Testis (tissue), 5 donors: ENCODE data around the gene CMTM2. TPM values are rescaled to one million over a fixed set of nuclear protein-coding genes. Genes with fewer than 3 reads are reported as not detected.

Experiments used
- DNase-seq: peaks from one replicate; pipeline ENCODE4 v3.0.0-alpha.2; 2019
- H3K27ac ChIP-seq, 2 donors: fragments of 200-600 bp; sonication (generic); one replicate each; pipeline ENCODE4 v1.5.1; 2019
- H3K27me3 ChIP-seq: fragments of 200-600 bp; sonication (generic); one replicate; pipeline ENCODE4 v1.5.1; 2019
- H3K36me3 ChIP-seq: fragments of 200-600 bp; sonication (generic); one replicate; pipeline ENCODE4 v1.5.1; 2017; ENCODE audit warnings: low read depth; ENCODE audit errors: missing control alignments
- H3K4me1 ChIP-seq: fragments of 200-600 bp; sonication (generic); one replicate; pipeline ENCODE4 v1.5.1; 2019
- H3K4me3 ChIP-seq, 2 donors: fragments of 200-600 bp; sonication (generic); one replicate each; pipeline ENCODE4 v1.5.1; 2017 to 2019
- H3K9me3 ChIP-seq: fragments of 200-600 bp; sonication (generic); one replicate; pipeline ENCODE4 v1.5.1; 2017
- CTCF ChIP-seq, 3 experiments: fragments of 450-650 bp in 2 of 3; fragments of 200-600 bp in 1 of 3; sonication (generic) in 1 of 3; IDR thresholded peaks; one replicate each; pipeline ENCODE4 v1.5.1; 2016 to 2019; ENCODE audit warnings: antibody characterized with exemption in 3 of 3, mild to moderate bottlenecking in 2 of 3, moderate library complexity in 1 of 3
- POLR2A ChIP-seq: fragments of 450-650 bp; IDR thresholded peaks from one replicate; pipeline ENCODE4 v1.6.1; 2017; ENCODE audit warnings: antibody characterized with exemption, mild to moderate bottlenecking, moderate library complexity
- WGBS, 2 donors: methylation state at CpG; one replicate each; pipeline ENCODE4 v1.1.5; 2018; 5-methylcytosine and 5-hydroxymethylcytosine counted together
- intact Hi-C: fragments of 100-400 bp; cut with DNase I; formaldehyde crosslinking; loops from one replicate; pipeline ENCODE4 v1.15.1; 2023; ENCODE audit warnings: low total_unique reads
- long read RNA-seq, 2 donors: transcript quantifications; one replicate each; lab custom pipeline, GENCODE V29; 2026
- polyA plus RNA-seq: library from polyadenylated mRNA; stranded (reverse); fragments of 350-450 nt; fragmentation: Illumina TruSeq; extraction: RNeasy Lipid Tissue Mini Kit (QIAGEN cat#74804); gene quantifications from one replicate; pipeline ENCODE4 v1.2.3, GENCODE V29; 2014; ENCODE audit warnings: low read depth, low replicate concordance; ENCODE audit not compliant: insufficient read depth
- total RNA-seq, 2 donors: library from RNA; depleted of rRNA; stranded (reverse); fragments of >200 nt; gene quantifications; one replicate each; pipeline ENCODE4 v1.2.3, GENCODE V29; 2016

Gene CMTM2
- total RNA-seq (100 to 1,000 TPM; 307 to 454 TPM), polyA plus RNA-seq (1,249 TPM)
- long read RNA-seq, donor 1, result 0 reads
- long read RNA-seq, donor 2, partial matches to known transcripts, result 0 of 1 reads
- long read RNA-seq, donor 2, other reads (novel, unspliced or antisense), result 0 of 1 reads

GRCh38 chr16:66578651-66579531 is at the start of gene CMTM2:
TSS of gene CMTM2 (plus strand) at chr16:66579463. CDS start at chr16:66579608, 145 bp downstream.
- TF ChIP-seq CTCF (IDR thresholded peaks at IDR 0.05) (no peak), POLR2A (no peak)
- Histone ChIP-seq H3K4me1 (peaks cover 6% of the 10 kb centered on the region), H3K9me3 (no peaks in the 10 kb centered on the region), H3K36me3 (no peaks in the 10 kb centered on the region), H3K27ac (no peak within 1 kb of the TSS), H3K4me3 (peak within 1 kb of the TSS in 1 of 2 donors; percentile 24), H3K27me3 (no peaks in the 10 kb centered on the region)
- intact Hi-C loops, result no loop called here
- no peak for DNase-seq
- 21 to 47% methylated on average over 26 to 72 of the region's 77 CpGs for WGBS, 2 donors

GRCh38 chr16:66529475-66529874 is 49.8 kb upstream of the CMTM2 start:
- H3K4me3 ChIP-seq, result no peak overlapping the region
- intact Hi-C loops, result no loop called here
- no peak for DNase-seq
- WGBS, 2 donors, result 82 to 95% methylated on average over 6 of the region's 6 CpGs
- TF ChIP-seq CTCF (IDR thresholded peaks at IDR 0.05), result no peak
- no peak for TF ChIP-seq POLR2A
- H3K27me3 ChIP-seq, result no peaks in the 10 kb centered on the region
- H3K36me3 ChIP-seq, result no peaks in the 10 kb centered on the region
- no peaks in the 10 kb centered on the region for H3K9me3 ChIP-seq
- no peak overlapping the region for H3K27ac ChIP-seq
- no peaks in the 10 kb centered on the region for H3K4me1 ChIP-seq

- intact Hi-C loops, result no loop called here
- Histone ChIP-seq H3K9me3 (no peaks in the 10 kb centered on the region), H3K27ac (no peak overlapping the region), H3K4me1 (no peaks in the 10 kb centered on the region), H3K4me3 (no peak overlapping the region), H3K36me3 (no peaks in the 10 kb centered on the region), H3K27me3 (no peaks in the 10 kb centered on the region)
- 94 to 98% methylated on average over 1 of the region's 1 CpG for WGBS, 2 donors
- TF ChIP-seq POLR2A, result no peak
- TF ChIP-seq CTCF (IDR thresholded peaks at IDR 0.05), result no peak
- no peak for DNase-seq
Measured at GRCh38 chr16:66534376-66534799, 44.9 kb upstream of the CMTM2 start.

- DNase-seq, result no peak
- TF ChIP-seq CTCF (IDR thresholded peaks at IDR 0.05), result no peak
- TF ChIP-seq POLR2A, result no peak
- H3K9me3 ChIP-seq, result no peaks in the 10 kb centered on the region
- H3K36me3 ChIP-seq, result no peaks in the 10 kb centered on the region
- H3K4me1 ChIP-seq, result no peaks in the 10 kb centered on the region
- intact Hi-C loops, result no loop called here
- H3K27me3 ChIP-seq, result no peaks in the 10 kb centered on the region
- no peak overlapping the region for H3K27ac ChIP-seq
- WGBS, 2 donors, result 91 to 93% methylated on average over 4 of the region's 4 CpGs
- no peak overlapping the region for H3K4me3 ChIP-seq
Measured at GRCh38 chr16:66536525-66536924, 42.7 kb upstream of the CMTM2 start.
